Measurements from ENCODE around the gene RNF7. TPM values are rescaled to one million over a fixed set of nuclear protein-coding genes. Genes with fewer than 3 reads are reported as not detected.

RNF7 gene
- polyA plus RNA-seq, 2 of the 4 experiments (the other 2 are of a cell fraction), result 84.1 to 147 TPM

DNA sequence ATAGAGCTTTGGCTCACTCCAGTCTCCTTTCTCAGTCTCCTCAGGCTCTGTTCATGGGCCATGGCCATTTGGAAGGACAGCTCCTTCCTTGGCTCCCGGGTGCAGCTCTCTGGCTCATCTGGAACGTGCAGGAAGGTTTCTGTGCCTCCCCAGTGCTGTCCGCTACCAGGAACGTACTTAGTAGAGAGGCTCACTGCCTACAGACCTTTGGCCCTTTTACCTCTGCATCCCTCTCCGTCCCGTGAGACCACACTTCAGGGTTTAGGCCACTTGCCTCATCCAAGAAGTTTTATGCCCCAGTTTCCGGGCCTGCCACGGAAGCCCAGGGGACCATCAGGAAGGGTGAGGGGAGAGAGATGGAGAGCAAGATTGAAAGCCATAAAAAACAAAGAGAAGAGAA lies 46.0 kb downstream of the RNF7 start:
- no peak overlapping the region for H3K4me3 ChIP-seq
- H3K4me1 ChIP-seq, result no peaks in the 10 kb centered on the region
- H3K4me2 ChIP-seq, result no peak overlapping the region
- H3K9me3 ChIP-seq, result no peaks in the 10 kb centered on the region; the same call in 2 of the 3 replicates
- WGBS (ENCODE audit: missing lambda C conversion rate), result 77% methylated on average over 8 of the region's 8 CpGs
- H3K27ac ChIP-seq, result no peak overlapping the region
- ChIA-PET POLR2A (no interaction called here), CTCF (no interaction called here)
- DNase-seq (ENCODE audit: low read depth in 1 of 2, low spot score in 1 of 2) (no peak), FAIRE-seq (no peak), ATAC-seq (no peak)
- TF ChIP-seq, protein P1, sequence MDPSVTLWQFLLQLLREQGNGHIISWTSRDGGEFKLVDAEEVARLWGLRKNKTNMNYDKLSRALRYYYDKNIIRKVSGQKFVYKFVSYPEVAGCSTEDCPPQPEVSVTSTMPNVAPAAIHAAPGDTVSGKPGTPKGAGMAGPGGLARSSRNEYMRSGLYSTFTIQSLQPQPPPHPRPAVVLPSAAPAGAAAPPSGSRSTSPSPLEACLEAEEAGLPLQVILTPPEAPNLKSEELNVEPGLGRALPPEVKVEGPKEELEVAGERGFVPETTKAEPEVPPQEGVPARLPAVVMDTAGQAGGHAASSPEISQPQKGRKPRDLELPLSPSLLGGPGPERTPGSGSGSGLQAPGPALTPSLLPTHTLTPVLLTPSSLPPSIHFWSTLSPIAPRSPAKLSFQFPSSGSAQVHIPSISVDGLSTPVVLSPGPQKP (IDR thresholded peaks at IDR 0.05; ENCODE audit: low read depth, low read length), result no peak
- TF ChIP-seq POLR2A (IDR thresholded peaks at IDR 0.05; ENCODE audit: low read length), result no peak
- TF ChIP-seq HOXA7 (CRISPR knock-in tag; IDR thresholded peaks at IDR 0.05), result no peak
- TF ChIP-seq JUNB (IDR thresholded peaks at IDR 0.05), result no peak

DNA sequence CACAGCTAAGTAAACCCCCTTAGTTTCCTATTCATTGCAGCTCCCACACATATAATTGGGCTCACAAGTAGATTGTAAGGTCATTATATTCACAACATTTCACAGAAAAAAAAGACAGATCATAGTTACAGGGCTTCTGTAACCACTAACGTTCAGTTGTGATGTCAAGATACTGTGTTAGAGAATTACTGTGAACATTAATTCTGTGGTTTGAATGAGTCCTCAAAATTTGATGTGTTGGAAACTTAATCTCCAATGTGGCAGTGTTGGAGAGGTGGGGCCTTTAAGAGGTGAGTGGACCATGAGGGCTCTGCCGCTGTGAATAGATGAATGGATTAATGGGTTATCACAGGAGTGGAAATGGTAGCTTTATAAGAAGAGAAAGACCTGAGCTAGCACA lies 46.4 kb downstream of the RNF7 start:
- no peak overlapping the region for H3K4me3 ChIP-seq
- FAIRE-seq (no peak), ATAC-seq (no peak), DNase-seq (ENCODE audit: low read depth in 1 of 2, low spot score in 1 of 2) (no peak)
- no peaks in the 10 kb centered on the region for H3K4me1 ChIP-seq
- no peak for TF ChIP-seq NPAS2 (CRISPR knock-in tag; IDR thresholded peaks at IDR 0.05; ENCODE audit: borderline replicate concordance)
- no peak for TF ChIP-seq POLR2A (IDR thresholded peaks at IDR 0.05; ENCODE audit: low read length)
- TF ChIP-seq RNF2 (IDR thresholded peaks at IDR 0.05; ENCODE audit: borderline replicate concordance, low read depth), result no peak
- TF ChIP-seq, protein P2, sequence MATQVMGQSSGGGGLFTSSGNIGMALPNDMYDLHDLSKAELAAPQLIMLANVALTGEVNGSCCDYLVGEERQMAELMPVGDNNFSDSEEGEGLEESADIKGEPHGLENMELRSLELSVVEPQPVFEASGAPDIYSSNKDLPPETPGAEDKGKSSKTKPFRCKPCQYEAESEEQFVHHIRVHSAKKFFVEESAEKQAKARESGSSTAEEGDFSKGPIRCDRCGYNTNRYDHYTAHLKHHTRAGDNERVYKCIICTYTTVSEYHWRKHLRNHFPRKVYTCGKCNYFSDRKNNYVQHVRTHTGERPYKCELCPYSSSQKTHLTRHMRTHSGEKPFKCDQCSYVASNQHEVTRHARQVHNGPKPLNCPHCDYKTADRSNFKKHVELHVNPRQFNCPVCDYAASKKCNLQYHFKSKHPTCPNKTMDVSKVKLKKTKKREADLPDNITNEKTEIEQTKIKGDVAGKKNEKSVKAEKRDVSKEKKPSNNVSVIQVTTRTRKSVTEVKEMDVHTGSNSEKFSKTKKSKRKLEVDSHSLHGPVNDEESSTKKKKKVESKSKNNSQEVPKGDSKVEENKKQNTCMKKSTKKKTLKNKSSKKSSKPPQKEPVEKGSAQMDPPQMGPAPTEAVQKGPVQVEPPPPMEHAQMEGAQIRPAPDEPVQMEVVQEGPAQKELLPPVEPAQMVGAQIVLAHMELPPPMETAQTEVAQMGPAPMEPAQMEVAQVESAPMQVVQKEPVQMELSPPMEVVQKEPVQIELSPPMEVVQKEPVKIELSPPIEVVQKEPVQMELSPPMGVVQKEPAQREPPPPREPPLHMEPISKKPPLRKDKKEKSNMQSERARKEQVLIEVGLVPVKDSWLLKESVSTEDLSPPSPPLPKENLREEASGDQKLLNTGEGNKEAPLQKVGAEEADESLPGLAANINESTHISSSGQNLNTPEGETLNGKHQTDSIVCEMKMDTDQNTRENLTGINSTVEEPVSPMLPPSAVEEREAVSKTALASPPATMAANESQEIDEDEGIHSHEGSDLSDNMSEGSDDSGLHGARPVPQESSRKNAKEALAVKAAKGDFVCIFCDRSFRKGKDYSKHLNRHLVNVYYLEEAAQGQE (IDR thresholded peaks at IDR 0.05), result no peak
- no peak for TF ChIP-seq CEBPB (IDR thresholded peaks at IDR 0.05)
- TF ChIP-seq EP300 (IDR thresholded peaks at IDR 0.05), result no peak
- TF ChIP-seq POLR2AphosphoS2 (conservative IDR thresholded peaks at IDR 0.05; ENCODE audit: low read length), result no peak
- no peak for TF ChIP-seq PHF8 (IDR thresholded peaks at IDR 0.05; ENCODE audit: borderline replicate concordance, low read depth)
- TF ChIP-seq HOXB13 (CRISPR knock-in tag; IDR thresholded peaks at IDR 0.05; ENCODE audit: low read depth), result no peak
- TF ChIP-seq ZSCAN20 (CRISPR knock-in tag; IDR thresholded peaks at IDR 0.05), result no peak
- TF ChIP-seq, protein P3, sequence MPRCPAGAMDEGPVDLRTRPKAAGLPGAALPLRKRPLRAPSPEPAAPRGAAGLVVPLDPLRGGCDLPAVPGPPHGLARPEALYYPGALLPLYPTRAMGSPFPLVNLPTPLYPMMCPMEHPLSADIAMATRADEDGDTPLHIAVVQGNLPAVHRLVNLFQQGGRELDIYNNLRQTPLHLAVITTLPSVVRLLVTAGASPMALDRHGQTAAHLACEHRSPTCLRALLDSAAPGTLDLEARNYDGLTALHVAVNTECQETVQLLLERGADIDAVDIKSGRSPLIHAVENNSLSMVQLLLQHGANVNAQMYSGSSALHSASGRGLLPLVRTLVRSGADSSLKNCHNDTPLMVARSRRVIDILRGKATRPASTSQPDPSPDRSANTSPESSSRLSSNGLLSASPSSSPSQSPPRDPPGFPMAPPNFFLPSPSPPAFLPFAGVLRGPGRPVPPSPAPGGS (IDR thresholded peaks at IDR 0.05), result no peak
- no peak for TF ChIP-seq KDM1A (IDR thresholded peaks at IDR 0.05; ENCODE audit: low read depth)
- no peak for TF ChIP-seq HOXA7 (CRISPR knock-in tag; IDR thresholded peaks at IDR 0.05)
- TF ChIP-seq CHD4 (IDR thresholded peaks at IDR 0.05; ENCODE audit: borderline replicate concordance), result no peak
- TF ChIP-seq CHD2 (IDR thresholded peaks at IDR 0.05; ENCODE audit: low read length, partially characterized antibody), result no peak
- no peak for TF ChIP-seq RFX5 (IDR thresholded peaks at IDR 0.05)
- TF ChIP-seq, protein P4, sequence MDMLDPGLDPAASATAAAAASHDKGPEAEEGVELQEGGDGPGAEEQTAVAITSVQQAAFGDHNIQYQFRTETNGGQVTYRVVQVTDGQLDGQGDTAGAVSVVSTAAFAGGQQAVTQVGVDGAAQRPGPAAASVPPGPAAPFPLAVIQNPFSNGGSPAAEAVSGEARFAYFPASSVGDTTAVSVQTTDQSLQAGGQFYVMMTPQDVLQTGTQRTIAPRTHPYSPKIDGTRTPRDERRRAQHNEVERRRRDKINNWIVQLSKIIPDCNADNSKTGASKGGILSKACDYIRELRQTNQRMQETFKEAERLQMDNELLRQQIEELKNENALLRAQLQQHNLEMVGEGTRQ (IDR thresholded peaks at IDR 0.05), result no peak
- ChIA-PET CTCF (no interaction called here), POLR2A (no interaction called here)
- H3K27ac ChIP-seq, result no peak overlapping the region
- H3K4me2 ChIP-seq, result no peak overlapping the region
- no peaks in the 10 kb centered on the region; the same call in 2 of the 3 replicates for H3K9me3 ChIP-seq
- 69% methylated on average over 2 of the region's 2 CpGs for WGBS (ENCODE audit: missing lambda C conversion rate)
